HL-60 (cell line): ENCODE measurements around the gene KLHL30.

Source experiments
- POLR2AphosphoS5 ChIP-seq: IDR thresholded peaks from 2 replicates; pipeline ENCODE4 v1.6.1; 2012; ENCODE audit warnings: low read depth
- REST ChIP-seq: IDR thresholded peaks from 2 replicates; pipeline ENCODE4 v1.6.1; 2012; ENCODE audit warnings: low read depth; ENCODE audit not compliant: insufficient replicate concordance
- TF ChIP-seq, protein P1 (sequence below): IDR thresholded peaks from one replicate; pipeline ENCODE4 v1.5.1; 2011; ENCODE audit warnings: low read length, control low read depth, inconsistent platforms; ENCODE audit not compliant: insufficient read depth

DNA sequence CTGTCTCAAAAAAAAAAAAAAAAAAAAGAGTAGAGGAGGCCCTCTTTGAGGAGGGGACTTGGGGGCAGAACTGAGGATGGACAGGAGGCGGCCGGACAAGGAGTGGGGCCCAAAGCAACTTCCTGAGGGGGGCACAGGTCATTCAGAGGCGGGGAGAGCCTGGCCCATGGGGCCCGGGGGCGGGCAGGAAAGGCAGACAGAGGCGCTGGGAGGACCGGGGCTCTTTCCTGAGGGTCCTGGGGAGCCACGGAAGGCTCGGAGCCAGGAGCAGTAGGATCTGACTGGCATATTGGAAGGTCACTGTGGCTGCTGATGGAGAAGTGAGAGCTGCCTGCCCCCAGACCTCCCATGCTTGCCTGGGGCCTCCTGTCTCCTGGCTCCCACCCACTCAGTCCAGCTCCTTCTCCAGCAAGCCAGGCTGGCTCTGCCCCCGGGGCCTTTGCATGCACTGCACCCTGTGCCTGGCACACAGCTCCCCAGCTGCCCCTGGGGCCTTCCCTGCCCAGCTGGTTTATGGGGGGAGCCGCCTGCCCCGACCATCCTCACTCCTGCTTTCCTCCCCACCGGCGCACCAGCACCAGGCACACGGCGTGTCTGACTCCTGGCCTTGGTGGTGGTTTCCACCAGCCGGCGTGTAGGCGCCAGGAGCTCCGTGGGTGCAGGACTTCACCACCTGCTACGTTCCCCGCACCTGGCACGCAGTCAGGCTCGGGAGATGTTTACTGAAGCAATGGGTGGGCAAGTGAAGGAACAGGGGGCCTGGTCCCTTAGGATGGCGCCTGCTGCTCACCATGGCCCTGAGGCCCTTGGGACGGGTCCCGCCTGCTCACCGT lies 32.7 kb upstream of the KLHL30 start:
- TF ChIP-seq, protein P1, sequence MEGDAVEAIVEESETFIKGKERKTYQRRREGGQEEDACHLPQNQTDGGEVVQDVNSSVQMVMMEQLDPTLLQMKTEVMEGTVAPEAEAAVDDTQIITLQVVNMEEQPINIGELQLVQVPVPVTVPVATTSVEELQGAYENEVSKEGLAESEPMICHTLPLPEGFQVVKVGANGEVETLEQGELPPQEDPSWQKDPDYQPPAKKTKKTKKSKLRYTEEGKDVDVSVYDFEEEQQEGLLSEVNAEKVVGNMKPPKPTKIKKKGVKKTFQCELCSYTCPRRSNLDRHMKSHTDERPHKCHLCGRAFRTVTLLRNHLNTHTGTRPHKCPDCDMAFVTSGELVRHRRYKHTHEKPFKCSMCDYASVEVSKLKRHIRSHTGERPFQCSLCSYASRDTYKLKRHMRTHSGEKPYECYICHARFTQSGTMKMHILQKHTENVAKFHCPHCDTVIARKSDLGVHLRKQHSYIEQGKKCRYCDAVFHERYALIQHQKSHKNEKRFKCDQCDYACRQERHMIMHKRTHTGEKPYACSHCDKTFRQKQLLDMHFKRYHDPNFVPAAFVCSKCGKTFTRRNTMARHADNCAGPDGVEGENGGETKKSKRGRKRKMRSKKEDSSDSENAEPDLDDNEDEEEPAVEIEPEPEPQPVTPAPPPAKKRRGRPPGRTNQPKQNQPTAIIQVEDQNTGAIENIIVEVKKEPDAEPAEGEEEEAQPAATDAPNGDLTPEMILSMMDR: no peak
- TF ChIP-seq POLR2AphosphoS5 (no peak), REST (no peak)
